Colonic mucosa (tissue), 4 donors: ENCODE results near the gene GPR37. TPM values are rescaled to one million over a fixed set of nuclear protein-coding genes. Genes with fewer than 3 reads are reported as not detected.

Experiments used
- DNase-seq: peaks from one replicate; pipeline ENCODE4 v3.0.0-alpha.2; 2020
- H3K27ac ChIP-seq: fragments of 200-600 bp; one replicate; pipeline ENCODE4 v1.8.0; 2021
- H3K27me3 ChIP-seq: fragments of 200-600 bp; one replicate; pipeline ENCODE4 v1.8.0; 2021
- H3K36me3 ChIP-seq: fragments of 200-600 bp; one replicate; pipeline ENCODE4 v1.8.0; 2021
- H3K4me1 ChIP-seq: fragments of 200-600 bp; one replicate; pipeline ENCODE4 v1.8.0; 2021; ENCODE audit warnings: mild to moderate bottlenecking
- H3K4me3 ChIP-seq: fragments of 200-600 bp; one replicate; pipeline ENCODE4 v1.8.0; 2021
- H3K9ac ChIP-seq, 2 donors: one replicate each; pipeline ENCODE4 v1.7.0; 2013; ENCODE audit warnings: control low read depth in 2 of 2, low read depth in 2 of 2, low read length in 2 of 2
- H3K9me3 ChIP-seq: fragments of 200-600 bp; one replicate; pipeline ENCODE4 v1.8.0; 2021
- intact Hi-C: fragments of 100-400 bp; cut with DNase I; formaldehyde crosslinking; loops from one replicate; pipeline ENCODE4 v1.14.1; 2022
- total RNA-seq, 2 donors: library from RNA; stranded (reverse); fragmentation: NEBNext Ultra II Directional in 1 of 2; extraction: Animal tissue kit (Norgen Biotek cat#: 25700) in 1 of 2; gene quantifications; one replicate each; pipeline ENCODE4 v1.2.1, GENCODE V29; 2021
- TF ChIP-seq, protein P1 (sequence below): fragments of 200-600 bp; IDR thresholded peaks from one replicate; pipeline ENCODE4 v1.8.0; 2022; ENCODE audit warnings: antibody characterized with exemption, mild to moderate bottlenecking
- donor health status: healthy.
- donor health status: DM: no; HTN: no; CAD: no.
- donor health status: DM: no; HTN: no; CAD: no.

The GPR37 gene
- total RNA-seq, 2 donors from 2014 or later: 0.64 to 1.5 TPM

DNA sequence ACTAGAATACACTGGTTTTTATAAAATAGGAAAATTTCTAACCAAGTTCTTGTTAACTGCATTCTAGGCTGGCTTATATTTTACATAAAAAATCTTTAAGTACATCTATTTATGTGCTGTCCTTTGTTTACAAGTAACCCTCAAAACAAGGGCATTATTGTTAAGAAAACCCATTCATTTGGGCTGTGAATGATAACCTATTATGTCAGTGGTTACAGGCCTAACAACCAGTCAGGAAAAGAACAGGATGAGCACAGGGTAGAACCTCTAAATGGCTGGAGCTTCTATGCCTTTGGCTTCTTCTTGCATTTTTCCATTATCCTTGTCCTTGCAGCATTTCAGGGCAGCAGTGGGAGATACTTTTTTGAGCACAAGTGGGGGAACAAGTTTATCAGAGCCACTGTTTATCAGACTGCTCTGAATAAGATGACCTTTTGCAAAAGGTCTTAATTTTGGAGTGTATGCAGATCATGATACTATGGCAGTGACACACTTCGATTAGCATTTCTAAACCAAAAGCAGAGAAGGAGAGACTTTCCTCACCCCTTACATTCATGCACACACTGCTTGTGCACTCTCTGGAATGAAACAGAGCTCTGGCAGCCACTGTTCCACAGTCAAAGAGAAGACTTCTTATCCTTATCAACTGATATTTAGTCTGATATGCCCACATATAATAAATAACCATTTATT lies 10.9 kb downstream of the GPR37 start:
- Histone ChIP-seq H3K27ac (no peak overlapping the region), H3K9ac (no peak overlapping the region), H3K9me3 (no peaks in the 10 kb centered on the region), H3K4me1 (no peaks in the 10 kb centered on the region), H3K4me3 (no peak overlapping the region), H3K36me3 (no peaks in the 10 kb centered on the region), H3K27me3 (no peaks in the 10 kb centered on the region)
- no peak for DNase-seq
- TF ChIP-seq, protein P1, sequence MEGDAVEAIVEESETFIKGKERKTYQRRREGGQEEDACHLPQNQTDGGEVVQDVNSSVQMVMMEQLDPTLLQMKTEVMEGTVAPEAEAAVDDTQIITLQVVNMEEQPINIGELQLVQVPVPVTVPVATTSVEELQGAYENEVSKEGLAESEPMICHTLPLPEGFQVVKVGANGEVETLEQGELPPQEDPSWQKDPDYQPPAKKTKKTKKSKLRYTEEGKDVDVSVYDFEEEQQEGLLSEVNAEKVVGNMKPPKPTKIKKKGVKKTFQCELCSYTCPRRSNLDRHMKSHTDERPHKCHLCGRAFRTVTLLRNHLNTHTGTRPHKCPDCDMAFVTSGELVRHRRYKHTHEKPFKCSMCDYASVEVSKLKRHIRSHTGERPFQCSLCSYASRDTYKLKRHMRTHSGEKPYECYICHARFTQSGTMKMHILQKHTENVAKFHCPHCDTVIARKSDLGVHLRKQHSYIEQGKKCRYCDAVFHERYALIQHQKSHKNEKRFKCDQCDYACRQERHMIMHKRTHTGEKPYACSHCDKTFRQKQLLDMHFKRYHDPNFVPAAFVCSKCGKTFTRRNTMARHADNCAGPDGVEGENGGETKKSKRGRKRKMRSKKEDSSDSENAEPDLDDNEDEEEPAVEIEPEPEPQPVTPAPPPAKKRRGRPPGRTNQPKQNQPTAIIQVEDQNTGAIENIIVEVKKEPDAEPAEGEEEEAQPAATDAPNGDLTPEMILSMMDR: no peak
- intact Hi-C loops: no loop called here

DNA sequence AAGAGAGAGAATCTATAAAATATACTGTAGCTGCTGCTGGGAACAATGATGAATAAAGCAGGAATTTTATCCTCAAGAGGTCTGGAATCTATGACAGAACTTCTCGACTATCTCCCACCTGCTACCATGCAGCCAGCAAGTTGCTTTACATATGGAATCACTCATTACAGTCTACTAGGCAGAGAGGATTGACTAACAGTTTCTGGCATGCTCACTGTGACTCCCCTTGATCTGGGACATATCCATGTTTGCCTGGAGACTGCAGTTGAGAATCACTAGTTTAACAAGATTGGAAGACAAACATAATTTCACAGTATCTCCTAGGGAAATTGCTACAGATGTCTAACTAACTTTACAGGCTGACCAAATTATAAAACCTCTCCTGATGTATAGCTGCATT lies 13.3 kb downstream of the GPR37 start:
- Histone ChIP-seq H3K27me3 (no peaks in the 10 kb centered on the region), H3K4me1 (no peaks in the 10 kb centered on the region), H3K9me3 (no peaks in the 10 kb centered on the region), H3K4me3 (no peak overlapping the region), H3K9ac (no peak overlapping the region), H3K36me3 (no peaks in the 10 kb centered on the region), H3K27ac (no peak overlapping the region)
- TF ChIP-seq, protein P1: no peak
- no peak for DNase-seq
- intact Hi-C loops: no loop called here

DNA sequence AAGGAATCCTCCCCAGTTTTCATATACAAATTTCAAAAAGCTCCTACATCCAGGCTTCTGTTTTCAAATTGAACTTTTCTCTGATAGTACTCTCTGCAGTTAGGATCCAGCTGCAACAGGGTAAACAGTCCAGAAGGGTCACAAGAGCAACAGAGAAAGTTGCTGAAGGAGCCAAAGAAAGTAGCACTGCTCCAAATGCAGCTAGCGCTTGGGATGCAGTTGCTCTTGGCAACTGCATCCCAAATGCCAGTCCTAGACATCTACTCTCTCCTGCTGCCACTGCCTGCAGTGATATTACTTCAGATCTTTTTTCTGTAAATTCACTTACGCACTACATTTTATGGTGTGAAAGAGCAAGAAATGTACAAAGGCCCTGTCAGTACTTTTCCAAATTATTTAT lies 14.6 kb downstream of the GPR37 start:
- H3K4me3 ChIP-seq: no peak overlapping the region
- H3K27ac ChIP-seq: no peak overlapping the region
- H3K4me1 ChIP-seq: no peaks in the 10 kb centered on the region
- no peak overlapping the region for H3K9ac ChIP-seq
- TF ChIP-seq, protein P1: no peak
- no peak for DNase-seq
- no peaks in the 10 kb centered on the region for H3K27me3 ChIP-seq
- no peaks in the 10 kb centered on the region for H3K36me3 ChIP-seq
- no peaks in the 10 kb centered on the region for H3K9me3 ChIP-seq
- intact Hi-C loops: no loop called here

DNA sequence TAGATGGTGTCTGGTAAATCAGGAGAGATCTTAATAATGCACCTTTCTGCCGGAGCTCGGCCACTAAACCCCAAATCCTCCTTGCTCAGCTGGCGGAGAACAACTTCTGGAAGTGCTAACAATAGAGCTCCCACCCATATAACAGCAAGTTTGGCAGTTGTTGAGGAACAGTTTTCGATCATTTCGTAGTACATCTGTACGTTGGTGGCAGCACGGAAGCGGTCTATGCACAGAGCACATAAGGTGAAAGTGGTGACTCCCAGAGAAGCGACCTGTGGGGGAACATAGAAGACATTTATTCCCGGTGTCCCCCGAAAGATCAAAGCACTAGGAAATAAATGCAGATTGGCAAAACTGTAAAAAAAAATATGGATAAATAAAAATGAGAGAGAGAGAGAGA lies 18.5 kb downstream of the GPR37 start:
- intact Hi-C loops: no loop called here
- Histone ChIP-seq H3K9me3 (no peaks in the 10 kb centered on the region), H3K27me3 (no peaks in the 10 kb centered on the region), H3K9ac (no peak overlapping the region), H3K27ac (no peak overlapping the region), H3K36me3 (no peaks in the 10 kb centered on the region), H3K4me3 (no peak overlapping the region), H3K4me1 (no peaks in the 10 kb centered on the region)
- TF ChIP-seq, protein P1: no peak
- no peak for DNase-seq

DNA sequence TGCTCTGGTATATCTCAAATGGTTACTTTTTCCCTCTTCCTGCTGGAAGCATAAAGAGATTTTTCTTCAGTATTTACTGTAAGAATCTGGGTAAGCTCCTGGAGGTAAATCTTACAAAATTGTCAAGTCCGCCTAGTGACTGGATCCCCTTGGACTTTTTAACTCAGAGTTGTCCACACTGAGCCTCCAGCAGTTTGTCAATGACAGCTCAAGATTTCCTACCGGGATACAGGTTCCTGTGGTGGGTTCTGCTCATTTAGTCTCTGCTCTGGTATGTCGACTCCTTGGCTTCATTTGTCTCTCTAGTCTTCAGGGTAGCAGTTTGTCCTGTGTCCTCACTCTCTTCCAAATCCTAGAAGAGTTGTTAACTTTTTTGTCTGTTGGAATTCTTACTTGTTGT lies 27.0 kb downstream of the GPR37 start:
- Histone ChIP-seq H3K4me3 (no peak overlapping the region), H3K27ac (no peak overlapping the region), H3K27me3 (no peaks in the 10 kb centered on the region), H3K4me1 (no peaks in the 10 kb centered on the region), H3K9me3 (no peaks in the 10 kb centered on the region), H3K9ac (no peak overlapping the region), H3K36me3 (no peaks in the 10 kb centered on the region)
- TF ChIP-seq, protein P1: no peak
- DNase-seq: no peak
- intact Hi-C loops: no loop called here
